Tibial nerve (tissue), 4 donors: ENCODE measurements around the gene ALK. TPM values are rescaled to one million over a fixed set of nuclear protein-coding genes. Genes with fewer than 3 reads are reported as not detected.

Source experiments
- DNase-seq, 2 donors: peaks; one replicate each; pipeline ENCODE4 v3.0.0-alpha.2; 2019; ENCODE audit warnings: low spot score in 2 of 2
- H3K27ac ChIP-seq, 4 donors: fragments of 200-600 bp; sonication (generic) in 3 of 4; one replicate each; pipeline ENCODE4 v1.5.1; 2017 to 2019; ENCODE audit warnings: mild to moderate bottlenecking in 1 of 4
- H3K27me3 ChIP-seq, 2 donors: fragments of 200-600 bp; sonication (generic) in 1 of 2; one replicate each; pipeline versions ENCODE4 v1.5.1 to v1.6.0; 2017 to 2019
- H3K36me3 ChIP-seq, 3 donors: fragments of 200-600 bp; sonication (generic); one replicate each; pipeline ENCODE4 v1.5.1; 2018 to 2019
- H3K4me1 ChIP-seq, 4 donors: fragments of 200-600 bp; sonication (generic) in 3 of 4; one replicate each; pipeline ENCODE4 v1.5.1; 2017 to 2019
- H3K4me3 ChIP-seq, 4 donors: fragments of 200-600 bp; sonication (generic) in 3 of 4; one replicate each; pipeline ENCODE4 v1.5.1; 2017 to 2019; ENCODE audit warnings: mild to moderate bottlenecking in 1 of 4, moderate library complexity in 1 of 4
- H3K9me3 ChIP-seq, 4 donors: fragments of 200-600 bp; sonication (generic) in 3 of 4; one replicate each; pipeline ENCODE4 v1.5.1; 2017 to 2019
- EP300 ChIP-seq, 2 donors: sonication (generic); formaldehyde crosslinking; IDR thresholded peaks; one replicate each; pipeline ENCODE4 v1.6.1; 2017; ENCODE audit warnings: antibody characterized with exemption in 2 of 2, mild to moderate bottlenecking in 1 of 2
- POLR2A ChIP-seq, 2 donors: fragments of 450-650 bp; IDR thresholded peaks; one replicate each; pipeline ENCODE4 v1.6.1; 2017; ENCODE audit warnings: antibody characterized with exemption in 2 of 2, mild to moderate bottlenecking in 2 of 2, moderate library complexity in 2 of 2
- whole genome bisulfite sequencing, 2 donors: methylation state at CpG; one replicate each; pipeline ENCODE4 v1.1.5; 2018; 5-methylcytosine and 5-hydroxymethylcytosine counted together
- total RNA-seq, 4 donors: library from RNA; depleted of rRNA; stranded (reverse); fragments of >200 nt; gene quantifications; one replicate each; pipeline ENCODE4 v1.1.0, GENCODE V29; 2016
- TF ChIP-seq, protein P1 (sequence below), 5 experiments: fragments of 200-600 bp in 3 of 5; fragments of 450-650 bp in 2 of 5; sonication (generic) in 3 of 5; IDR thresholded peaks; one replicate each; pipeline ENCODE4 v1.5.1; 2016 to 2019; ENCODE audit warnings: antibody characterized with exemption in 5 of 5, mild to moderate bottlenecking in 3 of 5, moderate library complexity in 2 of 5

The ALK gene
- total RNA-seq, 4 donors from 2014 or later: 0.39 to 4.8 (median 0.66) TPM

DNA sequence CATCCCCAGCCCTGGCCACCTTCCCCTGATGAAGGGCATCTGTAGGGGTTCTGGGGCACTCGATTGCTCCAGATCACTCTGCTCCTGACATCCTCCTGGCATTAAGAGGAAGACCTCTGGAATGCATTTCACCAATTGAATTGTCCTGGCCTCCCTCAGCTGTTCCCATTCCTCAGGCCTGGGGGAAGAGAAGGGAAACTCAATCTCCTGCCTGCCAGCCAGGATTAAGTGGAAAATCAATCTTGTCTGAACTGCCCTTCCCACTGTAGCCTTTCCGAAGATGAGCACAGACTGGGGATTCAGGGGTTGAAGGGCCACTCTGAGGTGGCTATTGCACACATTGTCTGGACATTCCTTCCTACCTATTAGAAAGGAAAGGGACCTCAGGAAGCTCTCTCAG lies 99.8 kb downstream of the ALK start:
- no peak for DNase-seq
- no peaks in the 10 kb centered on the region for H3K27me3 ChIP-seq
- H3K27ac ChIP-seq: no peak overlapping the region
- no peaks in the 10 kb centered on the region for H3K9me3 ChIP-seq
- no peak overlapping the region for H3K4me3 ChIP-seq
- TF ChIP-seq, protein P1, sequence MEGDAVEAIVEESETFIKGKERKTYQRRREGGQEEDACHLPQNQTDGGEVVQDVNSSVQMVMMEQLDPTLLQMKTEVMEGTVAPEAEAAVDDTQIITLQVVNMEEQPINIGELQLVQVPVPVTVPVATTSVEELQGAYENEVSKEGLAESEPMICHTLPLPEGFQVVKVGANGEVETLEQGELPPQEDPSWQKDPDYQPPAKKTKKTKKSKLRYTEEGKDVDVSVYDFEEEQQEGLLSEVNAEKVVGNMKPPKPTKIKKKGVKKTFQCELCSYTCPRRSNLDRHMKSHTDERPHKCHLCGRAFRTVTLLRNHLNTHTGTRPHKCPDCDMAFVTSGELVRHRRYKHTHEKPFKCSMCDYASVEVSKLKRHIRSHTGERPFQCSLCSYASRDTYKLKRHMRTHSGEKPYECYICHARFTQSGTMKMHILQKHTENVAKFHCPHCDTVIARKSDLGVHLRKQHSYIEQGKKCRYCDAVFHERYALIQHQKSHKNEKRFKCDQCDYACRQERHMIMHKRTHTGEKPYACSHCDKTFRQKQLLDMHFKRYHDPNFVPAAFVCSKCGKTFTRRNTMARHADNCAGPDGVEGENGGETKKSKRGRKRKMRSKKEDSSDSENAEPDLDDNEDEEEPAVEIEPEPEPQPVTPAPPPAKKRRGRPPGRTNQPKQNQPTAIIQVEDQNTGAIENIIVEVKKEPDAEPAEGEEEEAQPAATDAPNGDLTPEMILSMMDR (IDR thresholded peaks at IDR 0.05): no peak
- no peak for TF ChIP-seq POLR2A (IDR thresholded peaks at IDR 0.05)
- no peak for TF ChIP-seq EP300 (IDR thresholded peaks at IDR 0.05)
- WGBS, 2 donors: 89 to 91% methylated on average over 2 of the region's 2 CpGs
- H3K4me1 ChIP-seq: no peaks in the 10 kb centered on the region
- H3K36me3 ChIP-seq: no peaks in the 10 kb centered on the region

DNA sequence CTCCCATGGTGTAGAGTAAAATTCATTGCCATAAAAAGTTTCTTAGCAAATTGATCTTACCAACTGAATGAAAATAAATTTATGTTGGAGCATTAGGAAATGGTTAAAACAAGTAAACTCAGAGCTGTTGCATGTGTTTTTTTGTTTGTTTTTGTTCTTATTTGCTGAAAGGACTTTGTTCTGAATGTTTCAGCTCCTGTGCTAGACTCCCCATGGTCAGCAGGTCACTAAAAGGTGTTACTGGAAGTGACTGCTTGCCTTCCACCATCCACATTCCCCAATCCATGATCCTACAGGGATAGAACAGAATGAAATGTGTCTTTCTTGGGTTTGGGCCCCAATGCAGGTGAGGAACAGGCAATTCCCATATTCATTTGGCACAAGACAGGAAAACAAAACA lies 101.8 kb downstream of the ALK start:
- no peaks in the 10 kb centered on the region for H3K4me1 ChIP-seq
- TF ChIP-seq EP300 (IDR thresholded peaks at IDR 0.05) (no peak), POLR2A (IDR thresholded peaks at IDR 0.05) (no peak)
- TF ChIP-seq, protein P1 (IDR thresholded peaks at IDR 0.05): no peak
- no peak overlapping the region for H3K4me3 ChIP-seq
- H3K9me3 ChIP-seq: no peaks in the 10 kb centered on the region
- no peaks in the 10 kb centered on the region for H3K36me3 ChIP-seq
- DNase-seq: no peak
- H3K27ac ChIP-seq: no peak overlapping the region
- H3K27me3 ChIP-seq: no peaks in the 10 kb centered on the region

DNA sequence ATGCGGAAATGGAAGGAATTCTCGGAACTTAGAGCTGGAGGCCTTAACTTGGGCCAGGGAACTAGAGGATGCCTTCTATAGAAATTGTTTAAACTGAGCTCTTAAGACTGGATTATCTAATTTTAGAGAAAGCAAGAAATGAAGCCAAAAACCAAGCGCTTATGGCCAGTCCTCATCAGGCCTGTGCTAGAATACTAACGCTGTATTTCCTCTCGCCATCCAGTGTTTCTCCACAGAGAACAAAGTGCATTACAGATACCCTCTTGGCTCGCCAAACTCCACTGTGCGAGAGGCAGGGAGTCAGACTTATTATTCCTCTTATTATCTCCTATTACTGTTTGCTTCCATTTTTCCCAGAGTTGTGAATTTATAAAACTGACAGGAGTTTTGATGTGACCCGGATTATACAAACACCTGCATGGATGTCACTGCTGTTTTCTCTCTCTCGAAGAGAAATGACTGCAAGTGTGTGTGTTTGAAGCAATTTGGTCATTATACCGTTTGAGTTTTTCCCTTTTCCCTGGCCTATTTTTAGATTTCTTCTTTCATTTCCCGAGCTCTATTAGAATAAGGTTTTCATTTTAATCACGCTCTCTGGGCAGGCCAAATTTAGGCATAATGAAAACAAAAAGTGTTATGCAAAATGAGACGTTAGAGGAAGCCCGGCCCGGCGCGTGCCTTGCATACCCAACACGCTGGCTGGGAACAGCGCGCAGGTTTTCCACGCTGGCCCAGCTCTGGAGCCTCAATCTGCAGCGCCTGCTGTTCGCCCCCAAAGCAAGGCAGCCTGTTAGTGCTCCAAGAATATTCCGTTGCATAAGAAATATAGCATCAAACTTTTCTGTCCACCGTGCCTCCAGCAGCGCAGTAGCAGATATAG lies 103.3 kb downstream of the ALK start:
- Histone ChIP-seq H3K9me3 (no peaks in the 10 kb centered on the region), H3K4me1 (no peaks in the 10 kb centered on the region), H3K27me3 (no peaks in the 10 kb centered on the region), H3K36me3 (no peaks in the 10 kb centered on the region), H3K27ac (no peak overlapping the region), H3K4me3 (no peak overlapping the region)
- WGBS, 2 donors: 66 to 68% methylated on average over 26 of the region's 26 CpGs
- TF ChIP-seq, protein P1 (IDR thresholded peaks at IDR 0.05): no peak
- TF ChIP-seq POLR2A (IDR thresholded peaks at IDR 0.05) (no peak), EP300 (IDR thresholded peaks at IDR 0.05) (no peak)
- DNase-seq: no peak

DNA sequence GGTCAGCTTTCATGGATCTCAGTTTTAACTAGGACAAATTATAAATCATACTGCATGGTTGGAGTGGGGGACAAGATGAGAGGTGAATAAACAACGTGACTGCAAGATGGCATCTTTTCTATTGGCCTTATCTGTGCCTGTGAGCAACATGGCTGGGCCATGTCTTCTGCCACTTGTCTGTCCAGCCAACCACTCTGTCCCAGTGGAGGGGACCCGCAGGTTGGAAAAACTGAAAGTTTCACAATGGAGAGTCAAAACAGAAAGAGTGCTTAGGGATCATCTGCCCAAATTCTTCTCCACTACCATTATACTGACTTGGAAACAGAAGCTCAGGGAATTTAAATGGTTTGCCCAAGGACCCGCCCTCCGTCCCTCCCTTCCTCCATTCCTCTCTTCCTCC lies 104.1 kb downstream of the ALK start:
- Histone ChIP-seq H3K27me3 (no peaks in the 10 kb centered on the region), H3K9me3 (no peaks in the 10 kb centered on the region), H3K4me3 (no peak overlapping the region), H3K27ac (no peak overlapping the region), H3K4me1 (no peaks in the 10 kb centered on the region), H3K36me3 (no peaks in the 10 kb centered on the region)
- 77 to 81% methylated on average over 4 of the region's 4 CpGs for WGBS, 2 donors
- no peak for TF ChIP-seq POLR2A (IDR thresholded peaks at IDR 0.05)
- no peak for TF ChIP-seq EP300 (IDR thresholded peaks at IDR 0.05)
- TF ChIP-seq, protein P1 (IDR thresholded peaks at IDR 0.05): no peak
- no peak for DNase-seq

DNA sequence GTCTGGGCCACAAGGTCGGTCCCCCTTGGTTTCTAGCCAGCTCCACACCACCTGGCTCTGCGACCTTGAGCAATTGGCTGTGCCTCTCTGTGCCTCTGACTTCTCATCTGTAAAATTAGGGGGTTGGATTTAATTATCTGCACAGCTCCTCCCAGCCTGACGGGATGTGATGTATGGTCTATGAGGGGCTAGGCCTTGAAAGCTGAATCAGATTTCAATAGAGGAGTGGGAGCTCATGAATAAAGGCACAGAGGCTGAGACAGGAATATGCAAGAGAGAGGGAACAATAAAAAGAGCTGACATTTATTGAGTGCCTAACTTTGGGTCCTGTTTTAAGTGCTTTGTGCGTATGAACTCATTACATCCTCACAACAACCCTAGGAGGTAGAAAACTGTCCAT lies 104.7 kb downstream of the ALK start:
- WGBS, 2 donors: 51 to 63% methylated on average over 4 of the region's 4 CpGs
- no peak for TF ChIP-seq POLR2A (IDR thresholded peaks at IDR 0.05)
- TF ChIP-seq, protein P1 (IDR thresholded peaks at IDR 0.05): no peak
- TF ChIP-seq EP300 (IDR thresholded peaks at IDR 0.05): no peak
- Histone ChIP-seq H3K27ac (no peak overlapping the region), H3K9me3 (no peaks in the 10 kb centered on the region), H3K27me3 (no peaks in the 10 kb centered on the region), H3K4me3 (no peak overlapping the region), H3K36me3 (no peaks in the 10 kb centered on the region), H3K4me1 (no peaks in the 10 kb centered on the region)
- no peak for DNase-seq
